H1 (cell line): ENCODE data around the gene PTP4A1. TPM values are rescaled to one million over a fixed set of nuclear protein-coding genes. Genes with fewer than 3 reads are reported as not detected.

Source experiments
- CTCF ChIA-PET: fragments of 300-600 bp; sonication (Branson Sonifier 250); formaldehyde crosslinking; loops from one replicate; lab custom pipeline; 2021; ENCODE audit not compliant: partially characterized antibody; lab: Charles Lee
- POLR2A ChIA-PET: fragments of 300-600 bp; sonication (Branson Sonifier 250); formaldehyde crosslinking; loops from one replicate; lab custom pipeline; 2021; ENCODE audit warnings: inconsistent platforms; ENCODE audit not compliant: partially characterized antibody; lab: Charles Lee
- DNase-seq, 2 experiments: peaks; one replicate each; pipeline versions ENCODE4 v3.0.0 to v3.0.0-alpha.2; 2010 to 2022; ENCODE audit warnings: low spot score in 2 of 2, low read depth in 1 of 2, mixed read lengths in 1 of 2
- FAIRE-seq: peaks from 2 replicates; lab custom pipeline; 2011; peaks lifted over from hg19 to GRCh38; lab: Jason Lieb, UNC
- H2AFZ ChIP-seq: 2 replicates; pipeline ENCODE4 v1.8.1; 2012; ENCODE audit warnings: low read length, inconsistent platforms
- H2AK5ac ChIP-seq: 2 replicates; pipeline ENCODE4 v1.6.1; 2013; ENCODE audit warnings: low read depth, low read length
- H2BK120ac ChIP-seq: replicated peaks from 2 replicates; pipeline ENCODE3; 2013; ENCODE audit warnings: low read depth, low read length, inconsistent platforms
- H2BK12ac ChIP-seq: 2 replicates; pipeline ENCODE4 v1.6.1; 2013; ENCODE audit warnings: low read depth, low read length
- H2BK15ac ChIP-seq: 2 replicates; pipeline ENCODE4 v1.6.1; 2013; ENCODE audit warnings: low read length
- H2BK20ac ChIP-seq: 2 replicates; pipeline ENCODE4 v1.6.1; 2013; ENCODE audit warnings: low read length
- H2BK5ac ChIP-seq: 2 replicates; pipeline ENCODE4 v1.6.1; 2013; ENCODE audit warnings: low read depth, low read length
- H3K14ac ChIP-seq: 2 replicates; pipeline ENCODE4 v1.6.1; 2013; ENCODE audit warnings: inconsistent platforms; ENCODE audit not compliant: insufficient read length
- H3K18ac ChIP-seq: 2 replicates; pipeline ENCODE4 v1.6.1; 2013; ENCODE audit warnings: low read length; ENCODE audit errors: extremely low read depth
- H3K23ac ChIP-seq: 2 replicates; pipeline ENCODE4 v1.6.1; 2013; ENCODE audit warnings: inconsistent platforms; ENCODE audit not compliant: insufficient read length
- H3K23me2 ChIP-seq: 2 replicates; pipeline ENCODE4 v1.6.1; 2013; ENCODE audit warnings: low read depth, low read length
- H3K27ac ChIP-seq: 2 replicates; pipeline ENCODE4 v1.6.1; 2011; ENCODE audit warnings: low read depth, low read length, inconsistent platforms
- H3K27me3 ChIP-seq, 4 experiments: replicated peaks in 1 of 4; 1 replicate in 1 of 4; 2 replicates in 3 of 4; pipeline versions ENCODE4 v1.6.1 to v1.8.1; 2011 to 2013; ENCODE audit warnings: low read length in 3 of 4, mild to moderate bottlenecking in 3 of 4, inconsistent platforms in 2 of 4, mixed read lengths in 2 of 4, moderate library complexity in 1 of 4; ENCODE audit not compliant: control insufficient read depth in 3 of 4, insufficient read depth in 3 of 4; ENCODE audit errors: extremely low read depth in 1 of 4
- H3K36me3 ChIP-seq, 4 experiments: 2 replicates each; pipeline versions ENCODE4 v1.6.1 to v1.8.1; 2011 to 2013; ENCODE audit warnings: mild to moderate bottlenecking in 4 of 4, low read length in 3 of 4, moderate library complexity in 2 of 4, control low read depth in 1 of 4, inconsistent platforms in 1 of 4; ENCODE audit not compliant: insufficient read depth in 4 of 4, control insufficient read depth in 2 of 4
- H3K4ac ChIP-seq: replicated peaks from 2 replicates; pipeline ENCODE3; 2013; ENCODE audit warnings: low read length, low read depth, mixed read lengths, inconsistent platforms; ENCODE audit not compliant: insufficient read length
- H3K4me1 ChIP-seq, 4 experiments: replicated peaks in 1 of 4; 1 replicate in 1 of 4; 2 replicates in 3 of 4; pipeline versions ENCODE4 v1.6.1 to v1.8.1; 2011 to 2013; ENCODE audit warnings: low read length in 3 of 4, inconsistent platforms in 2 of 4, mixed read lengths in 1 of 4; ENCODE audit not compliant: insufficient read depth in 4 of 4, control insufficient read depth in 3 of 4
- H3K4me2 ChIP-seq, 2 experiments: 2 replicates each; pipeline versions ENCODE4 v1.6.1 to v1.8.1; 2011 to 2013; ENCODE audit warnings: low read depth in 2 of 2, low read length in 2 of 2, control low read depth in 1 of 2, inconsistent platforms in 1 of 2, mild to moderate bottlenecking in 1 of 2; ENCODE audit not compliant: insufficient read depth in 1 of 2
- H3K4me3 ChIP-seq, 4 experiments: fragments of 200-600, 300-600 bp in 1 of 4; sonication (generic), shearing (Covaris generic), sonication (Bioruptor Twin) in 1 of 4; 2 replicates each; pipeline versions ENCODE4 v1.5.1 to v1.8.1; 2011 to 2016; ENCODE audit warnings: low read length in 4 of 4, low read depth in 3 of 4, control low read depth in 2 of 4, inconsistent platforms in 2 of 4, mild to moderate bottlenecking in 2 of 4, mixed read lengths in 1 of 4, moderate library complexity in 1 of 4; ENCODE audit not compliant: insufficient read depth in 2 of 4; ENCODE audit errors: extremely low read depth in 1 of 4
- H3K56ac ChIP-seq: replicated peaks from 2 replicates; pipeline ENCODE3; 2013; ENCODE audit warnings: low read depth, mild to moderate bottlenecking, mixed read lengths, low read length, inconsistent platforms; ENCODE audit not compliant: insufficient read length
- H3K79me1 ChIP-seq: 2 replicates; pipeline ENCODE4 v1.6.1; 2013; ENCODE audit warnings: low read depth, low read length, control low read depth
- H3K79me2 ChIP-seq, 2 experiments: 2 replicates each; pipeline versions ENCODE4 v1.6.1 to v1.8.1; 2012 to 2013; ENCODE audit warnings: low read length in 2 of 2, mild to moderate bottlenecking in 2 of 2, inconsistent platforms in 1 of 2; ENCODE audit not compliant: insufficient read depth in 2 of 2, control insufficient read depth in 1 of 2
- H3K9ac ChIP-seq, 4 experiments: replicated peaks in 1 of 4; 1 replicate in 1 of 4; 2 replicates in 3 of 4; pipeline versions ENCODE4 v1.6.1 to v1.8.1; 2011 to 2013; ENCODE audit warnings: low read depth in 3 of 4, low read length in 3 of 4, control low read depth in 2 of 4, mild to moderate bottlenecking in 2 of 4, moderate library complexity in 2 of 4, inconsistent platforms in 1 of 4; ENCODE audit errors: extremely low read depth in 1 of 4
- H3K9me3 ChIP-seq, 2 experiments: 2 replicates each; pipeline versions ENCODE4 v1.6.1 to v1.8.1; 2012 to 2013; ENCODE audit warnings: mild to moderate bottlenecking in 2 of 2, moderate library complexity in 2 of 2, control low read depth in 1 of 2, inconsistent platforms in 1 of 2, low read depth in 1 of 2, low read length in 1 of 2, mixed read lengths in 1 of 2; ENCODE audit not compliant: insufficient read depth in 2 of 2
- H4K20me1 ChIP-seq, 2 experiments: replicated peaks in 1 of 2; 2 replicates each; pipeline versions ENCODE3 to v1.8.1; 2011 to 2013; ENCODE audit warnings: inconsistent platforms in 2 of 2, low read length in 2 of 2, mild to moderate bottlenecking in 1 of 2; ENCODE audit not compliant: insufficient read depth in 2 of 2, control insufficient read depth in 1 of 2
- H4K5ac ChIP-seq: 2 replicates; pipeline ENCODE4 v1.6.1; 2013; ENCODE audit warnings: low read length, low read depth, mixed read lengths, inconsistent platforms; ENCODE audit not compliant: insufficient read length
- H4K8ac ChIP-seq: 2 replicates; pipeline ENCODE4 v1.8.0; 2013; ENCODE audit warnings: mild to moderate bottlenecking, moderate library complexity, low read length, inconsistent platforms; ENCODE audit not compliant: insufficient read depth; ENCODE audit errors: extremely low read depth
- H4K91ac ChIP-seq: replicated peaks from 2 replicates; pipeline ENCODE3; 2013; ENCODE audit warnings: low read length, mixed read lengths, inconsistent platforms; ENCODE audit not compliant: insufficient read length
- ASH2L ChIP-seq: fragments of 200-600, 300-600 bp; sonication (generic); IDR thresholded peaks from one replicate; pipeline ENCODE4 v1.7.1; 2017; ENCODE audit warnings: low read length
- BCL11A ChIP-seq, 2 experiments: IDR thresholded peaks; one replicate each; pipeline ENCODE4 v1.6.1; 2011; ENCODE audit warnings: low read depth in 2 of 2, low read length in 2 of 2, mild to moderate bottlenecking in 2 of 2
- CBX5 ChIP-seq: fragments of 300-800, 300-1000 bp; sonication (generic); IDR thresholded peaks from 2 replicates; pipeline ENCODE4 v1.7.1; 2016; ENCODE audit warnings: antibody characterized with exemption, low read length, low read depth
- CBX8 ChIP-seq: fragments of 300-800, 300-1000 bp; sonication (generic); IDR thresholded peaks from 2 replicates; pipeline ENCODE4 v1.7.1; 2016; ENCODE audit warnings: low read depth, low read length, borderline replicate concordance
- CREB1 ChIP-seq: IDR thresholded peaks from 2 replicates; pipeline ENCODE4 v1.6.1; 2012; ENCODE audit warnings: inconsistent platforms
- CTBP2 ChIP-seq: IDR thresholded peaks from 2 replicates; pipeline ENCODE4 v1.7.0; 2011; ENCODE audit warnings: borderline replicate concordance, mild to moderate bottlenecking, moderate library complexity, mixed read lengths, low read length; ENCODE audit not compliant: insufficient read depth, insufficient read length
- EP300 ChIP-seq, 2 experiments: IDR thresholded peaks; 1 replicate in 1 of 2; 2 replicates in 1 of 2; pipeline ENCODE4 v1.6.1; 2011 to 2012; ENCODE audit warnings: low read depth in 2 of 2, low read length in 2 of 2, mild to moderate bottlenecking in 2 of 2, borderline replicate concordance in 1 of 2, inconsistent platforms in 1 of 2, moderate library complexity in 1 of 2
- KDM5A ChIP-seq: fragments of 200-600 bp; IDR thresholded peaks from 2 replicates; pipeline ENCODE4 v1.7.1; 2012; ENCODE audit warnings: mild to moderate bottlenecking, low read length, inconsistent platforms, mixed read lengths
- POLR2AphosphoS5 ChIP-seq: IDR thresholded peaks from 2 replicates; pipeline ENCODE4 v1.6.1; 2011; ENCODE audit warnings: low read depth, low read length
- RNF2 ChIP-seq: fragments of 200-900, 300-1000 bp; sonication (generic); IDR thresholded peaks from 2 replicates; pipeline ENCODE4 v1.7.1; 2016; ENCODE audit warnings: borderline replicate concordance, low read depth, mild to moderate bottlenecking, antibody characterized with exemption, low read length; ENCODE audit not compliant: poor library complexity, severe bottlenecking; ENCODE audit errors: missing control alignments
- SIX5 ChIP-seq: IDR thresholded peaks from 2 replicates; pipeline ENCODE4 v1.6.1; 2011; ENCODE audit warnings: mild to moderate bottlenecking, low read depth, low read length
- TAF7 ChIP-seq: optimal IDR thresholded peaks from 2 replicates; pipeline ENCODE3; 2011; ENCODE audit warnings: low read depth, mild to moderate bottlenecking, inconsistent platforms, low read length, moderate library complexity, borderline replicate concordance
- TBP ChIP-seq: IDR thresholded peaks from 2 replicates; pipeline ENCODE4 v1.6.1; 2011; ENCODE audit warnings: low read depth, low read length, improper control_type of control experiment
- ZNF274 ChIP-seq: IDR thresholded peaks from 2 replicates; pipeline ENCODE4 v1.7.0; 2012; ENCODE audit warnings: low read length, borderline replicate concordance; ENCODE audit errors: extremely low read depth
- WGBS, 2 experiments: shearing (Covaris generic) in 1 of 2; methylation state at CpG; one replicate each; pipeline versions ENCODE4 v1.1.6 to v1.1.7; 2013 to 2015; ENCODE audit warnings: low lambda C conversion rate in 2 of 2, mixed read lengths in 2 of 2, inconsistent platforms in 1 of 2, low coverage in 1 of 2, missing lambda C conversion rate in 1 of 2; ENCODE audit not compliant: insufficient replicate concordance in 2 of 2, insufficient coverage in 1 of 2, insufficient read length in 1 of 2; ENCODE audit errors: extremely low coverage in 1 of 2, missing lambda C conversion rate in 1 of 2; 5-methylcytosine and 5-hydroxymethylcytosine counted together
- polyA plus RNA-seq, 7 experiments: library from polyadenylated mRNA; depleted of rRNA in 3 of 7; stranded (reverse) in 5 of 7; unstranded in 2 of 7; fragments of >200 nt in 5 of 7; fragments of 200-250 nt in 2 of 7; gene quantifications; 1 replicate in 5 of 7; 2 replicates in 1 of 7; 4 replicates in 1 of 7; pipeline versions ENCODE4 v1.2.1 to v1.2.3, GENCODE V29; 2011 to 2013; ENCODE audit warnings: missing spikeins in 2 of 7, mixed read lengths in 2 of 7
- total RNA-seq: library from RNA; stranded (reverse); fragmentation: NEBNext Ultra II Directional; extraction: Animal tissue kit (Norgen Biotek cat#: 25700); gene quantifications from 2 replicates; pipeline ENCODE4 v1.2.1, GENCODE V29; 2021

PTP4A1 gene
- total and polyA plus RNA-seq, 2 of the 8 experiments (the other 6 are each of a cell fraction or from before 2014, with no cell fraction given) = 21.1 to 76.3 TPM

DNA sequence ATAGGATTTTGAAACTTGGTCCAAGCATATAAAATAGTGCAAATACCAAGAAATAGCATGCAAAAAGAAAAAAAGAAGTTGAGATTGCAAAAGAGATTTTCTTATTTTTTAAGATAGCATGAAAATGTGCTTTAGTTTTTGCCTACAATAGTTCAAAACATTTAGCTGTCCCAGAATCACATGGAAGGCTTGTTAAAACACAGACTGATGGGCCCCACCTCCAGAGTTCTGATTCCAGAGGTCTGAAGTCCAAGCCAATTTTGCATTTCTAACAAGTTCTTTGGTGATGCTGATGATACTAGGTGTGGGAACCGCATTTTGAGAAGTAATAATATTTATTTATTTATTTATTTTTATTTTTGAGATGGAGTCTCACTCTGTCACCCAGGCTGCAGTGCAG lies 33.7 kb upstream of the PTP4A1 start:
- no peaks in the 10 kb centered on the region for H3K36me3 ChIP-seq
- H2BK120ac ChIP-seq = no peak overlapping the region
- 76% methylated on average over 1 of the region's 1 CpG; no CpG with 5 or more reads in 1 of the 2 experiments for WGBS, 2 experiments
- H3K9me3 ChIP-seq = no peaks in the 10 kb centered on the region
- no peak overlapping the region for H2AFZ ChIP-seq
- H2AK5ac ChIP-seq = no peak overlapping the region
- DNase-seq (no peak), FAIRE-seq (no peak)
- H4K20me1 ChIP-seq = no peaks in the 10 kb centered on the region
- no peaks in the 10 kb centered on the region for H3K4me1 ChIP-seq
- no peak overlapping the region for H3K4me2 ChIP-seq
- no peak overlapping the region for H4K91ac ChIP-seq
- no peaks in the 10 kb centered on the region; the same call in 1 of the 2 replicates for H3K23me2 ChIP-seq
- no peak overlapping the region for H3K18ac ChIP-seq
- H3K23ac ChIP-seq = no peak overlapping the region
- H3K79me1 ChIP-seq = no peaks in the 10 kb centered on the region
- H2BK15ac ChIP-seq = no peak overlapping the region
- no peaks in the 10 kb centered on the region for H3K79me2 ChIP-seq
- H3K9ac ChIP-seq = no peak overlapping the region
- H3K27ac ChIP-seq = no peak overlapping the region
- no peak overlapping the region for H3K4ac ChIP-seq
- ChIA-PET CTCF (no interaction called here), POLR2A (no interaction called here)
- H4K5ac ChIP-seq = no peak overlapping the region
- H3K27me3 ChIP-seq = no peaks in the 10 kb centered on the region
- H4K8ac ChIP-seq = no peak overlapping the region
- no peak overlapping the region for H2BK5ac ChIP-seq
- no peak overlapping the region for H2BK12ac ChIP-seq
- H3K56ac ChIP-seq = no peak overlapping the region
- no peak overlapping the region for H3K4me3 ChIP-seq
- TF ChIP-seq EP300 (IDR thresholded peaks at IDR 0.05; ENCODE audit: borderline replicate concordance in 1 of 2, low read depth in 2 of 2, low read length in 2 of 2) (no peak), ZNF274 (no peak), SIX5 (no peak), ASH2L (no peak), CREB1 (no peak), TBP (no peak), CTBP2 (no peak), CBX8 (no peak), RNF2 (no peak), KDM5A (no peak), BCL11A (IDR thresholded peaks at IDR 0.05; ENCODE audit: low read depth in 2 of 2, low read length in 2 of 2) (no peak), CBX5 (no peak), POLR2AphosphoS5 (no peak), TAF7 (no peak)
- H2BK20ac ChIP-seq = no peak overlapping the region
- H3K14ac ChIP-seq = no peak overlapping the region
